22Rv1 (cell line): ENCODE measurements around the gene SYT8.

Experiments used
- H3K27ac ChIP-seq: fragments of 450-650 bp; 2 replicates; pipeline ENCODE4 v1.5.1; 2017
- ZFX ChIP-seq: fragments of 450-650 bp; IDR thresholded peaks from 2 replicates; pipeline ENCODE4 v1.6.1; 2017; ENCODE audit warnings: antibody characterized with exemption, borderline replicate concordance
- TF ChIP-seq, protein P1 (sequence below): fragments of 450-650 bp; IDR thresholded peaks from 2 replicates; pipeline ENCODE4 v1.5.1; 2017; ENCODE audit warnings: mild to moderate bottlenecking

SYT8 gene

DNA sequence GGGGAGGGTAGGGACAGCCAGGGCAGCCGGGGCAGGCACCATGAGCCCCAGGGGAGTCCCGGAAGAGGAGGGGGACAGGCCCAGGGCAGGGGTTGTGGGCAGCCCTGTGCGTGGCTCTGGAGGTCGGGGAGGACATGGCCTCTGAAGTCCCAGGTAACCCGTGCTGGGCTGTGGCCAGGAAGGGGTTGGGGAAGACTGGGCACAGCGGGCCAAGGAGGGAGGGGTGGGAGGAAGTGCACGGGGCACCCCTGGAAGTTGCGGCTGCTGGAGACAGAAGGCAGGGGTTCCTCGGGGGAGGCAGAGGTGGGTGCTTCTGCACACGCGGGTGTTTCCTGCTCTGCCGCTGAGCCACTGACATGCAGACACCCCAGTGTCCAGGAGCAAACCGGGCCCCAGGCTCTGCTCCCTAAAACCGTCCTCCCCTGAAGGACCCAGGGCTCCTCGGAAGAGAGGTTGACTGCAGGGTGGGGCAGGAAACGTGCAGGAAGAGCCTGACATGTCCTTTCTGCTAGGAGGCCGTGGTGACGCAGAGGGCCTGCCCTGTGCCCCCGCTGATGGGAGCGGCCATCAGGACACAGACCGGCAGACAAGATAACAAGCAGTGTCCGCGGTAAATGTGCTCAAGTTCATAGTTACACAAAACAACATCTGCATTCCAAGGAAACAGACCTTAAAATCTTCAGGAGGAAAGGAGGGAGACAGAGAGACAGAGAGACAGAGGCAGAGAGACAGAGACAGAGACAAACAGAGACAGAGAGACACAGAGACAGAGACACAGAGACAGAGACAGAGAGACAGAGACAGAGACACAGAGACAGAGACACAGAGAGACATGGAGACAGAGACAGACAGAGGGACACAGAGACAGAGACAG is 9.7 kb downstream of the SYT8 start:
- H3K27ac ChIP-seq = no peak overlapping the region
- TF ChIP-seq, protein P1, sequence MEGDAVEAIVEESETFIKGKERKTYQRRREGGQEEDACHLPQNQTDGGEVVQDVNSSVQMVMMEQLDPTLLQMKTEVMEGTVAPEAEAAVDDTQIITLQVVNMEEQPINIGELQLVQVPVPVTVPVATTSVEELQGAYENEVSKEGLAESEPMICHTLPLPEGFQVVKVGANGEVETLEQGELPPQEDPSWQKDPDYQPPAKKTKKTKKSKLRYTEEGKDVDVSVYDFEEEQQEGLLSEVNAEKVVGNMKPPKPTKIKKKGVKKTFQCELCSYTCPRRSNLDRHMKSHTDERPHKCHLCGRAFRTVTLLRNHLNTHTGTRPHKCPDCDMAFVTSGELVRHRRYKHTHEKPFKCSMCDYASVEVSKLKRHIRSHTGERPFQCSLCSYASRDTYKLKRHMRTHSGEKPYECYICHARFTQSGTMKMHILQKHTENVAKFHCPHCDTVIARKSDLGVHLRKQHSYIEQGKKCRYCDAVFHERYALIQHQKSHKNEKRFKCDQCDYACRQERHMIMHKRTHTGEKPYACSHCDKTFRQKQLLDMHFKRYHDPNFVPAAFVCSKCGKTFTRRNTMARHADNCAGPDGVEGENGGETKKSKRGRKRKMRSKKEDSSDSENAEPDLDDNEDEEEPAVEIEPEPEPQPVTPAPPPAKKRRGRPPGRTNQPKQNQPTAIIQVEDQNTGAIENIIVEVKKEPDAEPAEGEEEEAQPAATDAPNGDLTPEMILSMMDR = no peak
- no peak for TF ChIP-seq ZFX

DNA sequence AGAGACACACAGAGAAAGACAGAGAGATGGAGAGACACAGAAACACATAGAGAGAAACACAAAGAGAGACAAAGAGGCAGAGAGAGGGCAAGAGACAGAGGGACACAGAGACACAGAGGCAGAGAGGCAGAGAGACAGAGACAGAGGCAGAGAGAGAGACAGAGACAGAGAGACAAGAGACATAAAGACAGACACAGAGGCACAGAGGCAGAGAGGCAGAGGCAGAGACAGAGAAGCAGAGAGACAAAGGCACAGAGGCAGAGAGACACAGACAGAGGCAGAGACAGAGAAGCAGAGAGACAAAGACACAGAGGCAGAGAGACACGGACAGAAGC is 10.3 kb downstream of the SYT8 start:
- H3K27ac ChIP-seq = no peak overlapping the region
- no peak for TF ChIP-seq ZFX
- TF ChIP-seq, protein P1 = no peak

DNA sequence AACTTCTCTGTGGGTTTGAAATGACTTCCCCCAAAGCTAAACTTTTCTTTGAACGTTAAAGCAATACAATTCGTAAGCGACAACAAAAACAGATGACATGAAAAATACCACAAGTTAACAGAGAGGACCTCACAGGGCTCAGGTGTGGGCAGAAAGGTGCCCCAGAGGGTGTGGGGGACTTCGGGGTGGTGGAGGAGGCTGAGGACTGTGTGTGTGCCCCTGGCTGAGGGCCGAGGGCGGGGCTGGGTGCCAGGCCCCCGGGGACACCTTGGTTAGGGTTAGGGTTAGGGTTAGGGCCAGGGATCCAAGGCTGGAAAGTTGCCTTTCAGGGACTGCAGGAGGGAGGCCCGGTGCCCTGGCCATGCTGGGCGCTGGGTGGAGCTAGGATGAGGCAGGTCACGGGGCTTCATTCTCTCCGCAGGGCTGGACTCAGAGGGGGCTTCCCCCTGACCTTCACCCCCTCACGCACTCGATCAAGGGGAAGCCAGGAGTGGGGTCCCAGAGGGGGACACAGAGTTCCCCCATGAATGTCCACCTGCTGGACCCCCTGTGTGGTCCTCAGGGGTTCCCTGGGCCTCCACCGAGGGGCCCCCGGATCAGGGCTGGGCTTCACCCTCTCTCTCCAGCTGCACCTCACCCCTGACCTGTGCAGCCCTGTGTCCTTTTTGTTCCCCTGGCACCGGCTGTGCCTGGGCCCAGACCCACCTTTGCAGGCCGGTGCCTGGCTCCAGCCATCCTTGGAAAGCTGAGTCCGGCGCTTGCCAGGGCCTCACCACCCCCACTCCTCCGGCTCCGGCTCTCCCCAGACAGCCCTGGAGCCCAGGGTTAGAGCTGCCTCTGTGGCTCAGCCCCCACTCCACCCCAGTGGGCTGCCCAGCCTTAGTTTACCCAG is 11.0 kb downstream of the SYT8 start:
- H3K27ac ChIP-seq = no peak overlapping the region

DNA sequence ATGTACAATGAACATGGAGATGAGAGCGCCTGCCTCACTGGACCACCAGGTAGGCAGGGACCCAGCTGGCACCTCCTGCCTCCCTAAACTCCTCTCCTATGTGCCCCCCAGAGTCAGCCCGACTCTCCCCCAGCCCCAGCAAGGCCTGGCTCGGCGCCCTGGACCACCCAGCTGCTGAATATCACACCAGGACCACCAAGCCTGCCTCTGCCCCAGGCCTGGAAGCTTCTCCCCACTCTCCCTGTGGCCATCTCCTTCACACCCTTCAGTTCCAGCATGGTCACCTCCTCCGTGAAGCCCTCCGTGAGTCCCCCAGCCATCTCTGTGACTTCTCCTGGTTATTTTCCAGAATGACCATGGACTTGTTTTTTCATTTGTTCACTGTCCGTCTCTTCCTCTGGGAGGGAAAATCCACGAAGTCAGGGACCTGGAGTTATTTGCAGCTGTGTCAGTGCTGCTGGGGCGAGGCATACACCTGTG is 11.7 kb downstream of the SYT8 start:
- TF ChIP-seq, protein P1 = no peak
- no peak for TF ChIP-seq ZFX
- no peak overlapping the region for H3K27ac ChIP-seq

More for the DNA sequence above, 11.0 kb downstream of the SYT8 start:
- TF ChIP-seq ZFX = no peak
- TF ChIP-seq, protein P1 = no peak

DNA sequence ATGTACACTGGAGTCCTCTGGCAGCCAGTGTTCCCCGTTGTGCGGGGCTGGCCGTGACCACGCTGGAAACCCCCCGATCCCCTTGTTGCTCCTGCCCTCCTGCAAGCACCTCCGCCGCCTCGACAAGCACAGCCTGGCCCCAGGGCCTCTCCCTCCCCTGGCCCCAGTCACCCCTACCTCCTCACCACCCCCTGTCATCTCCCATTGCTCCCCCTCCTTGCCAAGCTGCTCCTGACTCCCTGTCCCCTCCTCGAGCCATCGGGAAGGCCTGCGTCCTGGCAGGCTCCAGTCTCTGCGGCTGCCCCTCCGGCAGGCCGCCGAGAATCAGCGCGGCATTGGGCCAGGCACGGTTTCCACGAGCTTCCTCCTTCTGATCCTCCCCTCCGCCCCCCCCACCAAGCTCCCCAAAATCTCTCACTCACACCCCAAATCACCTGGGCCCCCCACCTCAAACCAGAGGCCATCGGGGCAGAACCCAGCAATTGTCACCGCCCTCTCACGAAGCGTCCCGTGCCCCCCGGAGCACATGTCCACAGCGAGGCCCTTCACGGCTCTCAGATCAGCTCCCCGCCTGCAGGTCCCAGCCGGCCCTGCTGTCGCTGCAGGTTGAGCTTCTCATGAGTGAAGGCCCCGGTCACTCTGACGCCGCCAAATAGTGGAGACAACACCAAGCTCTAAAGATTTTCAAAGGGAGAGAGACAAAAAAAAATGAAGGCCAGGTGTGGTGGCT is 12.4 kb downstream of the SYT8 start:
- no peak overlapping the region for H3K27ac ChIP-seq
- TF ChIP-seq ZFX = no peak
- TF ChIP-seq, protein P1 = no peak

DNA sequence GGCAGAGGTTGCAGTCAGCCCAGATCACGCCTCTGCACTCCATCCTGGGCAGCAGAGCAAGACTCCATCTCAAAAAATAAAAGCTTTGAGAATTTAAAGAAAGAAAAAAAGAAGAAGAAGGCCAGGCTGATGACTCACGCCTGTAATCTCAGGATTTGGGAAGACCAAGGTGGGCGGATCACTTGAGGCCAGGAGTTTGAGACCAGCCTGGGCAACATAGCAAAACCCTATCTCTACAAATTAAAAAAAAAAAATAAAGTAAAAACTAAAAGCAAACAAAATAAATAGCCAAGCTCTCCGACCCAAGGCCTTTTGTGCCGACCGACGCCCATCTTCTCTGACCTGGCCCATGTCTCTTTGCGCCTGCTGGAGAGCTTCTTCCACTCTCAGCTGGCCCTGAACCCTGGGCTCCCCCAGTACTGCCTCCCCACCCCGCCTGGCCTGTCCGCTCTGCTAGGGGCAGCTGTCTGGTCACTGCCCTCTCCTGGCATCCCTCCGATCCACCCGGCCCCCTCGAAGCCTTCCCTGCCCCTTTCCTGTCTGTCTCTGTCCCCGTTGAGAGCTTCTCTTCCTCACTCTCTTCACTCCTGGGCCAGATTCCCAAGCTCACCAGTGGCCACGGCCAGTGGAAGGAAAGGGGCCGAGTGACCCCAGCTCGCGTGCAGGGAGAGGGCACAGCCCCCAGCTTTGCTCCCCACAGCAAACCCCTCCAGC is 13.3 kb downstream of the SYT8 start:
- TF ChIP-seq, protein P1 = no peak
- TF ChIP-seq ZFX = no peak
- no peak overlapping the region for H3K27ac ChIP-seq
